T-helper 1 cell treated with Interleukin-12 subunit alpha and Interleukin-12 subunit beta and Interleukin-4 antibody, amounts not matched to agents 30 ng/mL and 1 ng/mL, for 36 hours (primary cell): ENCODE data around the gene TNRC18. TPM values are rescaled to one million over a fixed set of nuclear protein-coding genes. Genes with fewer than 3 reads are reported as not detected.
"Not testable (repeated sequence)": the region's sequence is repeated elsewhere in the genome, so short reads cannot be mapped to it uniquely, and the experiment has no call there.

Source experiments
- intact Hi-C: fragments of 100-400 bp; cut with micrococcal nuclease; formaldehyde crosslinking; loops from one replicate; pipeline ENCODE4 v1.15.1; 2024
- total RNA-seq: library from RNA; stranded (reverse); gene quantifications from 2 replicates; pipeline ENCODE4 v1.2.3, GENCODE V29; 2022

Gene TNRC18, protein sequence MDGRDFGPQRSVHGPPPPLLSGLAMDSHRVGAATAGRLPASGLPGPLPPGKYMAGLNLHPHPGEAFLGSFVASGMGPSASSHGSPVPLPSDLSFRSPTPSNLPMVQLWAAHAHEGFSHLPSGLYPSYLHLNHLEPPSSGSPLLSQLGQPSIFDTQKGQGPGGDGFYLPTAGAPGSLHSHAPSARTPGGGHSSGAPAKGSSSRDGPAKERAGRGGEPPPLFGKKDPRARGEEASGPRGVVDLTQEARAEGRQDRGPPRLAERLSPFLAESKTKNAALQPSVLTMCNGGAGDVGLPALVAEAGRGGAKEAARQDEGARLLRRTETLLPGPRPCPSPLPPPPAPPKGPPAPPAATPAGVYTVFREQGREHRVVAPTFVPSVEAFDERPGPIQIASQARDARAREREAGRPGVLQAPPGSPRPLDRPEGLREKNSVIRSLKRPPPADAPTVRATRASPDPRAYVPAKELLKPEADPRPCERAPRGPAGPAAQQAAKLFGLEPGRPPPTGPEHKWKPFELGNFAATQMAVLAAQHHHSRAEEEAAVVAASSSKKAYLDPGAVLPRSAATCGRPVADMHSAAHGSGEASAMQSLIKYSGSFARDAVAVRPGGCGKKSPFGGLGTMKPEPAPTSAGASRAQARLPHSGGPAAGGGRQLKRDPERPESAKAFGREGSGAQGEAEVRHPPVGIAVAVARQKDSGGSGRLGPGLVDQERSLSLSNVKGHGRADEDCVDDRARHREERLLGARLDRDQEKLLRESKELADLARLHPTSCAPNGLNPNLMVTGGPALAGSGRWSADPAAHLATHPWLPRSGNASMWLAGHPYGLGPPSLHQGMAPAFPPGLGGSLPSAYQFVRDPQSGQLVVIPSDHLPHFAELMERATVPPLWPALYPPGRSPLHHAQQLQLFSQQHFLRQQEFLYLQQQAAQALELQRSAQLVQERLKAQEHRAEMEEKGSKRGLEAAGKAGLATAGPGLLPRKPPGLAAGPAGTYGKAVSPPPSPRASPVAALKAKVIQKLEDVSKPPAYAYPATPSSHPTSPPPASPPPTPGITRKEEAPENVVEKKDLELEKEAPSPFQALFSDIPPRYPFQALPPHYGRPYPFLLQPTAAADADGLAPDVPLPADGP (N-terminal part only)
- total RNA-seq, result 44.3 and 49.5 TPM in 2 replicates

DNA sequence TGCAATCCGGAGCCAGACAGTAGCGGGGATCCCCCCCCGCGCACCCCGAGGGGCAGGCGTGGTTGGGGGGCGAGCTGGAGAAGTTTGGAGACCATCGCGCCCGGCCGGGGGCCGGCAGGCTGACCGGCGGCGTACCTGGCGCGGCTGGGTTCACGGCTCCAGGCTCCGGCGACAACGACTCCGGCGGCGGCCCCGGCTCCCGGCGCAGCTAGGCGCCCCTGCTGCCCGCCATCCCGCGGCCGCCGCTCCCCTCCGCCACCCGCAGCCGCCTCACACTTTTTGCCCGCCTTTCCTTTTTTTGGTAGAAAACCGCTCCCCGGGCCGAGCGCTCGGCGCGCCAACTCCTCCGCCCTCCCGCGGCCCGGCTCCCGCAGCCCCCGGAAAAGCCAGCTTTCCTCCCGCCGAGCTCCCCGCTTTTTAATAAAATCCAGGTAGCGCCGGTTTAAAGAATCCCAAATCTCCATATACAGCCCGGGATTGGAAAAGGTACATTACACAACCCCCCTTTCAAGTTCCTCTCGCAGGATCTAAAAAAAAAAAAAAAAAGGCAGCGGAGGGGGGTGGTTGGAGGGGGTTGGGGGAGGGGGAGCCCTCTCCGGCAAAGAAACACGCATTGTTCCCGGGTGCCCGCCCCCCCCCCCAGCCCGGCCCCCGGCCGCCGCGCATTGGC lies at the start of gene TNRC18:
Gene TNRC18 (minus strand): TSS at position 529 of the 670 bp plus-strand sequence. CDS start 2,588 bp downstream, outside the sequence.
- intact Hi-C loops, result loop anchor here (5.0 kb wide), 1 partner anchor 356 kb away; no protein-coding TSS in a partner anchor

GRCh38 chr7:5472432-5473315 lies 49.0 kb upstream of the TNRC18 start:
- intact Hi-C loops, result no loop called here

- intact Hi-C loops, result not testable (repeated sequence)
Observed at GRCh38 chr7:5471623-5472022, 48.0 kb upstream of the TNRC18 start.

DNA sequence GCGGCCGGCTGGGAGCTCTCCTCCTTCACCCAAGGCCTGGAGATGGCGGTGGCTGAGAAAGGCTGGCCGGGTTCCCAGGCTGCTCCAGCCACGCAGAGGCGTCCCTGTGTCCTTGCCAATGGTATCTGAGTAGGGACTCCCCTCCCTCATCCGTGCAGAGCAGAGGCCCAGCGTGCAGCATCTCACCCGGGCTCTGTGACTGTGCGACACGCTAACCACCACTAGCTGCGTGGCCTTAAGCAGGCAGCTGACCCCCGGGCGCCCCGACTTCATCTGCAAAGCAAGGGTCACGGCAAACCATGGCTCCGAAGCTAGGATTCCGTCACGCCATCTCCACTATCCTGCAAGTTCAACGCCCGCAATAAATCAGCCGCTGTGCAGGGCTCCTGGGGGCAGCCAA lies 47.2 kb upstream of the TNRC18 start:
- intact Hi-C loops, result no loop called here

GRCh38 chr7:5470167-5470532 lies 46.5 kb upstream of the TNRC18 start:
- intact Hi-C loops, result no loop called here

GRCh38 chr7:5469375-5470166 lies 45.9 kb upstream of the TNRC18 start:
- intact Hi-C loops, result no loop called here

DNA sequence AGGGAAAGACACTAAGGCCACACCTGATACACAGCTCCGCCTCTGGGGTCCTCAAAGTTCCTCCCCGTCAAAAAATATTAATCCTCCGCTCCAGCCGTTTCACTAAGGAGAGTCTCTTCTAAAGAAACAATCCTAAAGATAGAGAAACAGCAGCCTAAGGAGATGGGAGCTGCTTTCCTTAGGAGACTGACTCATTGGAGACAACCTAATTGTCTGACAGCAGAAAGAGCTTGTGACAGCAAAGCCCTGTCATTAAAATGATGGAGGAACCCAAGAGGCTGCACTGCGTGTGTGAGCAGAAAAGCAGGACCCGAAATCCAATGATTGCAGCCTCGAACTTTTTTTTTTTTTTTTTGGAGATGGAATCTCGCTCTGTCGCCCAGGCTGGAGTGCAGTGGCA lies 44.0 kb upstream of the TNRC18 start:
- intact Hi-C loops, result no loop called here

DNA sequence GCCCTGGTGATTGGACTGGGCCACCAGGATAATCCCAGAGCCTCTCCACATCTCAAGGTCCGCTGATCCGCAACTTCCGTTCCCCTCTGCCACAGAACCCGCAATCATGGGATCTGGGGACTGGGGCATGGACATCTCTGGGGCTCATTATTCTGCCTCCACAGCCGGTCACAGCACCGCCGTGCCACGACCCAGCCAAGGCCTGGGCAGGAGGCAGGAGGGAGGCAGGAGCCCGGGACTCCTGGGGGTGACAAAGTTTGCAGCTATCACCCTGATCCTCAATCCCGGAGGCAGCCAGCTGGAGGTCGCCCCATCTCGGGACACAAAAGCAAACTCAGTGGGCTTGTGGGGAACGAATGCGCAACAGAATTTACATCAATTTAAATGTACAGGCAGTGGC lies 42.9 kb upstream of the TNRC18 start:
- intact Hi-C loops, result no loop called here

DNA sequence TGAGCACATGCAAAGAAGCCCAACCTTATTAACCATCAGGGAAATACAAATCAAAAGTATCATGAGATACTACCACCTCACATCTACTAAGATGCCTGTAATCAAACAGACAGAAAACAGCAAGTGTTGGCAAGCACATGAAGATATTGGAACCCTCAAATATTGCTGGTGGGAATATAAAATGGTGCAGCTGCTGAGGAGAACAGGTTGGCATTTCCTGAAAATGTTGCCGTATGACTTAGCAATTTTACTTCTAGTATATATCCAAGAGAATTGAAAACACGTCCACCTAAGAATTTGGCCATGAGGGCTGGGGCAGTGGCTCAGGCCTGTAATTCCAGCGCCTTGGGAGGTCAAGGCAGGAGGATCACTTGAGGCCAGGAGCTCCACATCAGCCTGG lies 39.4 kb upstream of the TNRC18 start:
- intact Hi-C loops, result no loop called here

DNA sequence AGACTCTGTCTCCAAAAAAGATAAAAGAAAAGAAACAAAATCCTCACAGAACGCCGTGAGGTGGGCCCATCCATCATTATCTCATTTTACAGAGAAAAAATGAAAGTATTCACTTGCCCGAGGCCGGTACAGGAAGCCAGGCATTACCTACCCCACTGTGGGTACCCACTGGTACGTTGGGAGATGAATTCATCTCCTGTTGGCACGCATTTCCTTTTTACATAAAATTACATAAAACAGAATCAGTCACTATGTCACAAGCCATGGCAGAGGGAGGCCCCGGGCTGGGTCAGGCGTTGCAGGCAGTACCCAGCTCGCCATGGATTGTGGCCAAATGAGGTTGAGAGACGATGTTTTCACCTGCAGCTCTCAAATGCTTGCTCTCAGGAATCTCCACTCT lies 38.6 kb upstream of the TNRC18 start:
- intact Hi-C loops, result no loop called here

GRCh38 chr7:5458921-5459480 lies 35.4 kb upstream of the TNRC18 start:
- intact Hi-C loops, result no loop called here

DNA sequence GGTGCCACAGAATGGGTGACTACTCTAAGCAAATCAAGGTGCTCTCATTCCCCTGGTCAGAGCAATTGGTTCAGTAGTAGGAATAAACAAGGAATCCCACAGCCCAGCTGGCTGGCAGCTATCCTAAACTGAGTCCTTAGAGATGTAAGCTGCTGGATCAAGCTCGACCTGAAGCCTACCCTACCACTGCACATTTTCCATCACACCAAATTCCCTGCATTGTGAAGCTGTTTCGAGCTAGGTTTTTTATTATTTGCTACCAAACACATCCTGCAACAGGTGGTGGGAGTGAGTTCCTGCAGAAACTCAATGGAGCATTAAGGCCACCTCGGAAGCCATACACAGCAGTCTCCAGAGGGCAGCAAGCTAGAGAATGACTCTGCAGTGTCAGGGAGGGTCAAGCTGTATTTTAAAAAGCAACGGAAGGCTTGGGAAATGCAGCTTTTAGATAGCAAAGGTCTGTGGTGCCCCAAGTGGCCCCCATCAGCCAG lies 33.7 kb upstream of the TNRC18 start:
- intact Hi-C loops, result no loop called here

DNA sequence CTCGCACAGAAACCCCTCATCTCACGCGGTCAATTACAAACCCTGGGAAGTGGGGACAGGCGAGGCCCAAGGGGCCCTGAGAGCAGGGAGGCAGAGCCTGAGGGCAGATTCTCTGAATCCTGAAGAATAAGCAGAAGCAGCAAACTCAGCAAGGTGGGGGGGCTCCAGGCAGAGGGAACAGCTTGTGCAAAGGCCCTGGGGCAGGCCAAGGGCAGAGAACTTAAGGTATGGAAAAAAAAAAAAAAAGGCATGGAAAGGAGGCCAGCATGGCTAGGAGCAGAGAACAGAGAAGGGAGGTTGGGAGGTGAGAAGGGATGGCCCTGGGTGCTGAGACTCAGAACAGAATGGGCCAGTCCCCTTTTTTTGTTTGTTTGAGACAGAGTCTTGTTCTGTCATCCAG lies 32.8 kb upstream of the TNRC18 start:
- intact Hi-C loops, result no loop called here

DNA sequence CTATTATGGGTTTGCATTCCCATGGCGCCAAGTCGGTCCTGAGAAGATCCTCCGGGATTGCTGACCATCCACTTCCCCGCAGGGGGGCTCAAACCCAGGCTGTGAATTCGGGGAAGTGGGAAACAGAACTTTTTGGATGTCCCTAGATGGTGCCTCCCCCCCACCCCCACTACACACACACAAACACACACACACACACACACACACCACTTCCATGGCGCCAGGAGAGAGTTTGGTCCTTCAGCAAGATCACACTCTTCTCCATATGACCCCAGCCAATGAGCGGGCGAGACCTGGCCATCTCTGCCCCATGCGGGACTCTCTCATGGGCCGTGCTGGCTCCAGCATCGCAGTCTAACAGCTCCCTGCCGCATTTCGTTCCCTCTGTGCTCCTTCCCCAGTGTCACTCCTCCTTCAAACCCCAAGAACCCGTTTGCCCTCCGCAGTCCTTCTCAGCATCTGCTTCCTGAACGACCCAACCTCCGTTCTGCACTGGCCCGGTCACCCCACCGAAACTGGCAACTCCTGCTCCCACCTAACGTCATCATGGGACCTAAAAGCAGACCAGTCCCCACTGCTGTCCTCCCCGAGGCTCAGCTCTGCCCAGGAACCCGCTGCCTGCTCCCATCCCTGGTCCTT lies 32.1 kb upstream of the TNRC18 start:
- intact Hi-C loops, result no loop called here

DNA sequence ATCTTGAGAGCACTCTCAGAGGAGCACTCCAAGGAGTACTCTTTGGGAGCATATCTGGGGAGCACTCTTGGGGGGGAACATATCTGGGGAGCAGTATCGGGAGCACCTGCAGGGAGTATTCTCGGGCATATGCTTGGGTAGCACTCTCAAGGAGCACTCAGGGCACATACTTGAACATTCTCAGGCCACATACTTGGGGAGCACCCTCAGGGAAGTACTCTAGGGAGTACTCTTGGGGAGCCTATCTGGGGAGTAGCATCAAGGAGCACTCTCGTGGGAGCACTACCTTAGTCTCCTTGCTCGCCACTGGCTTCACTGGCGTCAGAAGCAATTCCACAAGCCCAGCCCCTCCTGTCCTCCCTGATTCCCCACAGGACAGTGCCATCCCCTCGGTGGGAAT lies 31.5 kb upstream of the TNRC18 start:
- intact Hi-C loops, result no loop called here

DNA sequence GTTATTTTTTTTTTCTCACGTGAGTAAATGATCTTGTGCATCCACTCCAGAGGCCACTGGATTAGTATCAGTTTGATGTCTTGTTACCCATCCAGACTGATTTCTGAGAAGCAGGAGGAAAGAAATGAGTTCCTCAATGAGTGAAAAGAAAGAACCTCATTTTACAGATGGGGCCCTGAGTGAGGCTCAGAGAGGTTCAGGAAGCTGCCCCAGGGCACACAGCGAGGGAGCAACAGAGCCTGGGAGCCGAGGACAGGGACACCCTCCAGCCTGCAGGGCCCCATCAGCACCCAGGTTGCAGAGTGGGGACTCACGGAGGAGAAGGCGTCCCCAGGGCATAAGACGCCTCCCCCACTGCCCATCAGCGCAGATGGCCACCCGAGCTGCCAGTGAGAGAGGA lies 30.9 kb upstream of the TNRC18 start:
- intact Hi-C loops, result no loop called here

DNA sequence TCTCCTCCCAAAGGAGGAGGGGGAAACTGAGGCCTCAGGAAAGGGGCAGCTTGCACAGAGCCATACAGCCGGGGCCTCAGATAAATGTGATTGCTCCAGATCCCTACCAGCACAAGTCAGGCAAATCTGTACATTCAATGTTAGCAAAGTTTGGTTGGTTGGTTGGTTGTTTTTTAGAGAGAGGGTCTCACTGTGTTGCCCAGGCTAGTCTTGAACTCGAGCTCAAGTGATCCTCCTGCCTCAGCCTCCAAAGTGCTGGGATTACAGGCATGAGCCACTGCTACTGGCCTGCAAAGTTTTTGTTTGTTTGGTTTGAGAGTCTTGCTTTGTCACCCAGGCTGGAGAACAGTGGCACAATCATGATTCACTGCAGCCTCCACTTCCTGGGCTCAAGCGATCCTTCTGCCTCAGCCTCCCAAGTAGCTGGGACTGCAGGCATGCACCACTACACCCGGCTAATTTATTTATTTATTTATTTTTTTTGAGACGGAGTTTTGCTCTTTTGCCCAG lies 30.0 kb upstream of the TNRC18 start:
- intact Hi-C loops, result no loop called here

DNA sequence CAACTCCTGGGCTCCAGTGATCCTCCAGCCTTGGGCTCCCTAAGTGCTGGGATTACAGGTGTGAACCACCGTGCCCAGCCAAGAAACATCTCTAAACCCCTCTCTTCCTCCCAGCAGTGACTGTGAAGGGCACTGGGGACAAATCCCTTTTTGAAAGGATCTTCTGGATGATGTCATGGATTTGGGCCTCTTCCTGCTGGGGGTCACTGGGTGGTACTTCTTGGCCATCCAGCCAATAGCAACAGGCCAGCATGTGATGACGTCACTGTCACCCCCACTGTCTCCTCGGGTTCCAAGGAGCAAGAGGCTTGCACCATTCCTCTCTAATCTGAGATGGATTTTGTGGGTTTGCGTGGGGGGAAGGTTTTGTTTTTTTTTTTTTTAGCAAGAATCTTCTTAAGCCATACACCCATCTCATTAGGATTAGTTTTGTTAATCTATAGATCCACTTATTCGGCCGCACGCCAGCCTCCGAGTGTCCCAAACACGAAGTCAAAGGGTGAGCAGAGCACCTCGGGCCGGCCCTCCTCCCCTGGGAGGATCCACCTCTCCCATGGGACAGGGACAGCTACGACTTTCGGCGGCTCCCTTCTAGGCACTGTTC lies 29.4 kb upstream of the TNRC18 start:
- intact Hi-C loops, result no loop called here
